GM19467 (cell line): ENCODE data around the gene MTOR.
"Not testable (repeated sequence)": the region's sequence is repeated elsewhere in the genome, so short reads cannot be mapped to it uniquely, and the experiment has no call there.

Experiments
- ATAC-seq: cut with Tn5 transposase; IDR thresholded peaks from one replicate; pipeline ENCODE4 v1.9.1; 2021; ENCODE audit warnings: mild to moderate bottlenecking, moderate library complexity; ENCODE audit not compliant: unreplicated experiment

The MTOR gene

DNA sequence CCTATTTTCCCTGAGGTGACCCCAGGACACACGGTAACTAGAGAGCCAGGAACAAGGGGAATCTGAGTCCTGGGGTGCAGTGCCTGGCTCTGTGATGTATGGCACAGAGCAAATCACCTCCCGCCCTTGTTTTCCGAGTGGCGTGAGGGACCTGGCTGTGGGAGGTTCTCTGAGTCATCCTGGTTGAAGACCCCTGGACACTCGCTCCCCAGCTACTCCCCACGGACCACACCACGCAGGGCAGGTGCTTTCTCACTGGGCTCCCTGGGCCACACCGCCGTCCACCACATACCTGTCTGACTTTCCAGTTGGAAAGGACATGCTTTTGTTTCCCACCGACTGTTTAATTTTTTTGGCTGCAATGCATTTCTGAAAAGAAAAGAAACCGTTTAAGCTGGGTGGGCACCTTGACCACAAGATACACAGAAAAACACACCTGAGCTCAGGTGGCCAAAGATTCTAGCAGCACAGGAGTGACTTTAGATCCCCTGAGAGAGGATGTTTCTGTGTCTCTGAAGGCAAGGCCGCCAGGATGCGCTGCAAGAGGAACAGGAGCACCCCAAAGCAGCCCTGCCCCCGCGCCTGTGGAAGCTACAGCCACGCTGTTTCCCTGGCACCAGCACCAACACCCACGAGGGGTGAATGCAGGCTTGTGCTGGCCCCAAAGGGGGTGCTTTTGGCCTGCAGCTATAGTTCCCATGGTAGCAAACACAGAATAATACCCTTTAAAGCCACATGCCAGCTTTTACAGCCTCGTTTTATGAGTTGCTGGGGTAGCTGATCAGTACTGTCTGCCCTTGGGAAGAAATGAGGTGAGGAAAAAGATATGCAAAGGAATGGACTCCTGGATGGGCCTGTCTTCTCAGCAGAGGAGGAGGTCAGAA, 194.4 kb downstream of the MTOR start:
- ATAC-seq: no peak

DNA sequence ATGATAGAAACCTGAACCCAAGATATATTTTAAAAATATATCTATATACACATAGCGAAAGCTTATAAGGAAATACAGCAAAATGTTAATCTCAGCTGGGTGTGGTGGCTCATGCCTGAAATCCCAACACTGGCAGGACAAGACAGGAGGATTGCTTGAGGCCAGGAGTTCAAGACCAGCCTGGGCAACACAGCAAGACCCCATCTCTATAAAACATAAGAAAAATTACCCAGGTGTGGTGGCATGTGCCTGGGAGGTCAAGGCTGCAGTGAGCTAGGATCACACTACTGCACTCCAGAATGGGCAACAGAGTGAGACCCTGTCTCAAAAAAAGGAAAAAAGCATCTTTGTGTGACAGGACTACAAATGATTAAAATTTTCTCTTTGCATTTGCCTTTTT, 196.6 kb downstream of the MTOR start:
- ATAC-seq: no peak

DNA sequence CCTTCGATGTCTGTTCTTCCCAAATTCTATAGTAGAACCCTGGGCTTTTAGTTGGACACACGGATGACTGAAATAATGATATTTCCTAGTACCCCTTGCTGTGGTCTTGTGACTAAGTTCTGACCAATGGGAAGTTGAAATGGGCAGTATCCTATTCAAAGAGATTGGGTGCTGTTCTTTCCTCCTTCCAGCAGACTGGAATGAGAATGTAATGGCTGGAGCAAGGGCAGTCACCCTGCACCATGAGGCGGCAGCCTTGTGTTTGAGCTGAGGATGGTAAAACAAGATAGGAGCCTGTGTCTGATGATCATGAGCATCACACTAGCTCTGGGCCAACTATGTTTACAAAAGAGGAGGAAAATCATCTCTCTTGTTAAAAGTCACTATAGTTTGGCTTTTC, 197.4 kb downstream of the MTOR start:
- no peak for ATAC-seq

DNA sequence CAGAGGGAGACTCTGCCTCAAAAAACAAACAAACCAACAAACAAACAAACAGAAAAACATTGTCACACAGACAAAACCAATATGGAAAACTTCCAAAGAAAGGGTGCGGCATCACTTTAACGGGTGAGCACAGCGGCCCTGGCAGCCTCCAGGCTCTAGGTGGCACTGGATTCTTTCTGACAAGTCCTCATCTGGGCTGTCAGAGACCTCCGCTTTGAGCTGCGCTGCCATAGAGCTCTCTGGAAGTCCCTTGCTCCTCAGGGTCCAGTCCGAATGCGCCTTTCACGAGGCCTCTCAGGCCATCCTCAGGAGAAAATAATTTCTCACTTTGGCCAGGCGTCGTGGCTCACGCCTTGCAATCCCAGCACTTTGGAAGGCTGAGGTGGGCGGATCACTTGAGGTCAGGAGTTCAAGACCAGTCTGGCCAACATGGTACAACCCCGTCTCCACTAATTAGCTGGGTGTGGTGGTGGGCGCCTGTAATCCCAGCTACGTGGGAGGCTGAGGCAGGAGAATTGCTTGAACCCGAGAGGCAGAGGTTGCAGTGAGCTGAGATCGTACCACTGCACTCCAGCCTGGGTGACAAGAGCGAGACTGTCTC, 198.3 kb downstream of the MTOR start:
- not testable (repeated sequence) for ATAC-seq

GRCh38 chr1:11062965-11063401, 199.4 kb downstream of the MTOR start:
- ATAC-seq: no peak

DNA sequence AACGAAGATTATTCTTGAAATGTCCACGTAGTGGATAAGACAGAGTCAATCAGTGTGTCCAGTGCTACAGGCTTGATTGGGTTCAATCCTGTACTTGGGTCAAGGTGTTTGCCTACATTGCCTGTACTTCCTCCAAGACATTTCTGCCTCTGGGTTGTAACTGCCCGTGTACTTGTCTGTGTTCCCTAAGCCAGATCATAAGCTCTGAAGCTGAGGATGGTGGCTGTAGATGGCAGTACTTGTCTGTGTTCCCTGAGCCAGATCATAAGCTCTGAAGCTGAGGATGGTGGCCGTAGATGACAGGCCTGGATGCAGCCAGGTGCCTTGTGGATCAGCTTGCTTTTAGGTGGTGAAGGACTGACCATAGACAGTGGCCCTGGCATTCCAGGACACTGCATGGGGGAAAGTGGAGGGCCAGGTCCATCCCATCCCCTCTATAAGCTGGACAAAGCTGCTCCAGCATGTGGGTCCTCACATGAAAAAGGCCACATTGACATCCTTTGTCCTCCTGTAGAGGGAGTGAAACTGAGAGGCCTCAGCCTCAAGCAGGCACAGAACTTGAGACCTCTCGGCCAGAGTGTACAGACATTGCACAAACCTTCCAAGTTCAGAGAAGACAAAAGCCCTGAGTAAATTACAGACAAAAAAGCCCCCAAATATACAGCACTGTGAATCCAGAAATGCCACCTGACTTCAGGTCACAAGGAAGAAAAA, 200.5 kb downstream of the MTOR start:
- ATAC-seq: no peak

DNA sequence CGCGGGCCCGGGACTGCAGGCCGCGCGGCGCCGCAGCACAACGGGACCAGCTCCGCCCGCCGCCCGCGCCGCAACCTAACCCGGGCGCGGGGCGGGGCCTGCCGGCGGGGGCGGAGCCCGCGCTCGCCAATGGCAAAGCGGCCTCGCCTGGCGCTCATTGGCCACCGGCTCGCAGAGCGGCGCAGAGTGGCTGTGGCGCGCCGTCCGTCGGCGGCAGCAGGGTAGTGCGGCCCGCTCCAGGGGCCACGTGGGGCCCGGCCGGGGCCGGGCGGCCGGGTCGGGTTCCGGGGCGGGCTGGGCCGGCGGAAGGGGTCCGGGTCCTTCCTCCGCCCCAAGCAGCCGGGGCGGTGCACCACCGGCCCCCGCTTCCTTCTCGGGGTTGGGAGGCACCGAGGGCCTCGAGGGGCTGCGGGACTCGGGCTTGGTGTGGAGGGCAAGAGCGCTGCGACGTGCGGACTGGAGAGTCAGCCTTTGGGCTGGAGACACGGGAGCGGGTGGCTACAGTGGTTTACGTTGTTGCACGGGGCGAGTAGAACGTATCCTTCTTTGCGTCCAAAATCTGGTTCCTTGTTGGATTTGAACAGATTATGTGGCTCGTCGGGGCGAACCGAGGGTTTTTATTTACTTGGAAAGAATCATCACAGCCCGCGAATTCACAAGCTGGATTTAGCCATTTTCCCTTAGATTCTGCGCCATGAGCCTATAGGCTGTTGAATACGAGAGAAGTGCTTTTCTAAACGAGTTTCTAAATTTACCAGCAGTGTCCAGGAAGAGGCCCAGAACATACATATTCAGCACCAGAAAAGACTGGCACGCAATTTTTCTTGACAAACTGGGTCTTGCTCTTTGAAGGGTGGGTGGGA, 202.2 kb downstream of the MTOR start, which contains the start of gene SRM:
Gene SRM, minus strand, starts transcription at position 51 of the 863 bp plus-strand sequence. CDS start 75 bp downstream, outside the sequence.
- peak; percentile 91 for ATAC-seq

GRCh38 chr1:11059155-11059967, 203.0 kb downstream of the MTOR start:
- peak; percentile 11 for ATAC-seq

DNA sequence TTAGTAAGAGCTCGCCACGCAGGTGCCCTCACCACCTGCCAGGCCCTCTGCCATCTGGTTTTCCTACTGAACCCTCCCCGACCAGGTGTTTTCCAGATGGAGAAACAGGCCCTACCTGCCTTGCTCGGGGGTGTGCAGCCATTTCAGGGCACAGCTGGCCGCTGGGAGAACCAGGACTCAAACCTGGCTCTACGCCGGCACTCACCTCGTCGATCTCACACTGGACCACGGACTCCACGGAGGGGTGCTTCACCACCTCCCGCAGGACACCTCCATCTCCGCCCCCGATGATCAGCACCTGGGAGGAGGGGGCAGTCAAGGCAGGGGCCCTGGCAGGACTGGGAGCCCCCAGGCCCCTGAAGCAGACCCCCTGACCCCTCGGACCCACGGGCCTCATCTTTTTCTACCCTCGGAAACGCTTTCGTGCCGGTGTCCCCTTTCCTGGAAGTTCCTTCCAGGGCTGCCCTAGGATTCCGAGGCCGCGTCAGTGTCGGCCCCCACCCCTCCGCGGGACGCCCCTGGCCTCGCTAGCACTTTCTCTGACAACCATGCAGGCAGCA, 203.7 kb downstream of the MTOR start:
- no peak for ATAC-seq

- no peak for ATAC-seq
These were observed 204.3 kb downstream of the MTOR start for GRCh38 chr1:11058026-11058425.

DNA sequence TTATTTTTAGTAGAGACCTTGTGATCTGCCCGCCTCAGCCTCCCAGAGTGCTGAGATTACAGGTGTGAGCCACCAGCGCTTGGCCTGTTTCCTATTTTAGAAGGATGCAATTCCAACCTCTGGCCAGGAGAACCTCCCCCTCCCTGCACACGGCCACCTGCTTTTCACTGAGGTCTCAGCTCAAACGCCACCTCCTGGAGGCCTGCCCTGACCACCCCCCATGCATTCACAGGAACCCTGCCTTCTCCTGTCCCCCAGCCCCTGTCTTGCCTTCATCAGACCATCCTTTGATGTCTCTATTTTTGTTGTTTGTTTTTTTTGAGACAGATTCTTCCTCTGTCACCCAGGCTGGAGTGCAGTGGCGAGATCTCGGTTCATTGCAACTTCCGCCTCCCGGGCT, 204.9 kb downstream of the MTOR start:
- no peak for ATAC-seq
